K562 (cell line): ENCODE measurements around the gene SH3BP4. TPM values are rescaled to one million over a fixed set of nuclear protein-coding genes. Genes with fewer than 3 reads are reported as not detected.

Experiments
- ATAC-seq: fragments of 200-7000 bp; cut with Tn5 transposase; 3 replicates; pipeline ENCODE4 v1.9.1; 2020; ENCODE audit warnings: moderate library complexity
- BruUV-seq: library from RNA; stranded (reverse); fragments of 400-500 nt; replicated peaks from 2 replicates; lab custom pipeline; 2021; lab: Mats Ljungman, UMichigan
- CTCF ChIA-PET: fragments of 300-600 bp; formaldehyde crosslinking; extraction: SDS; loops from one replicate; lab custom pipeline; 2021; ENCODE audit warnings: low intra/inter-chr PET ratio; lab: Yijun Ruan, JAX
- POLR2A ChIA-PET: fragments of 300-600, 350-650 bp; sonication (Branson Sonifier 250); formaldehyde crosslinking; extraction: SDS; loops from one replicate; lab custom pipeline; 2021; ENCODE audit warnings: antibody characterized with exemption, inconsistent platforms; lab: Yijun Ruan, JAX
- DNase-seq, 4 experiments: peaks; one replicate each; pipeline versions ENCODE4 v3.0.0 to v3.0.0-alpha.2; 2011 to 2018; ENCODE audit warnings: low spot score in 3 of 4, mixed read lengths in 3 of 4; ENCODE audit errors: extremely low read depth in 1 of 4
- FAIRE-seq: peaks from 2 replicates; lab custom pipeline; 2011; peaks lifted over from hg19 to GRCh38; lab: Jason Lieb, UNC
- H2AFZ ChIP-seq: 2 replicates; pipeline ENCODE4 v1.6.0; 2011; ENCODE audit warnings: low read depth, low read length, control low read depth, inconsistent platforms
- H3K27ac ChIP-seq: fragments of 200-600 bp; 3 replicates; pipeline ENCODE4 v1.8.0; 2011; ENCODE audit warnings: low read depth, mild to moderate bottlenecking, control low read depth, inconsistent platforms, low read length, moderate library complexity, mixed read lengths; ENCODE audit errors: extremely low read depth
- H3K27me3 ChIP-seq, 2 experiments: fragments of 300-600 bp in 1 of 2; 2 replicates in 1 of 2; 3 replicates in 1 of 2; pipeline versions ENCODE4 v1.6.0 to v1.8.0; 2011; ENCODE audit warnings: inconsistent platforms in 2 of 2, low read length in 2 of 2, mild to moderate bottlenecking in 1 of 2, mixed read lengths in 1 of 2, moderate library complexity in 1 of 2; ENCODE audit not compliant: control insufficient read depth in 2 of 2, insufficient read depth in 2 of 2
- H3K36me3 ChIP-seq: fragments of 300-600 bp; 3 replicates; pipeline ENCODE4 v1.8.0; 2011; ENCODE audit warnings: mild to moderate bottlenecking, low read length, inconsistent platforms; ENCODE audit not compliant: control insufficient read depth, insufficient read depth
- H3K4me1 ChIP-seq, 2 experiments: fragments of 200-600 bp in 1 of 2; replicated peaks in 1 of 2; 2 replicates in 1 of 2; 3 replicates in 1 of 2; pipeline versions ENCODE4 v1.5.1 to v1.8.0; 2011; ENCODE audit warnings: inconsistent platforms in 2 of 2, low read length in 2 of 2, mild to moderate bottlenecking in 1 of 2, mixed read lengths in 1 of 2, moderate library complexity in 1 of 2; ENCODE audit not compliant: control insufficient read depth in 2 of 2, insufficient read depth in 2 of 2
- H3K4me2 ChIP-seq: 2 replicates; pipeline ENCODE4 v1.6.1; 2011; ENCODE audit warnings: low read length, control low read depth, inconsistent platforms, mixed read lengths; ENCODE audit not compliant: insufficient read depth
- H3K4me3 ChIP-seq: fragments of 200-600 bp; sonication (generic), shearing (Covaris generic); 2 replicates; pipeline ENCODE4 v1.5.1; 2016; ENCODE audit warnings: control low read depth, inconsistent platforms
- H3K79me2 ChIP-seq: fragments of 200-600 bp; 3 replicates; pipeline ENCODE4 v1.8.0; 2011; ENCODE audit warnings: low read length, inconsistent platforms; ENCODE audit not compliant: control insufficient read depth, insufficient read depth
- H3K9ac ChIP-seq, 2 experiments: 2 replicates each; pipeline versions ENCODE4 v1.6.0 to v1.6.1; 2011; ENCODE audit warnings: low read depth in 2 of 2, low read length in 2 of 2, control low read depth in 1 of 2, inconsistent platforms in 1 of 2, mild to moderate bottlenecking in 1 of 2, mixed read lengths in 1 of 2; ENCODE audit not compliant: insufficient read depth in 1 of 2
- H3K9me1 ChIP-seq: one replicate; pipeline ENCODE4 v1.6.0; 2011; ENCODE audit warnings: inconsistent platforms, mild to moderate bottlenecking, low read length, moderate library complexity; ENCODE audit not compliant: control insufficient read depth, insufficient read depth
- H3K9me3 ChIP-seq: replicated peaks from 2 replicates; pipeline ENCODE4 v1.5.1; 2011; ENCODE audit warnings: low read depth, low read length, inconsistent platforms; ENCODE audit not compliant: control insufficient read depth, insufficient read depth
- H4K20me1 ChIP-seq: replicated peaks from 2 replicates; pipeline ENCODE4 v1.6.1; 2011; ENCODE audit warnings: low read length, inconsistent platforms, mixed read lengths; ENCODE audit not compliant: control insufficient read depth, insufficient read depth
- ARID2 ChIP-seq: fragments of 450-650 bp; IDR thresholded peaks from 2 replicates; pipeline ENCODE4 v1.6.1; 2017; ENCODE audit warnings: antibody characterized with exemption, mild to moderate bottlenecking
- ELF4 ChIP-seq: fragments of 450-650 bp; formaldehyde crosslinking; IDR thresholded peaks from 2 replicates; pipeline ENCODE4 v1.4.0; 2022; ENCODE audit warnings: missing genetic modification characterization
- MCM7 ChIP-seq, 2 experiments: fragments of 450-650 bp; IDR thresholded peaks; 2 replicates each; pipeline ENCODE4 v1.6.1; 2016 to 2018
- PRDM10 ChIP-seq: fragments of 450-650 bp; IDR thresholded peaks from 2 replicates; pipeline ENCODE4 v1.6.1; 2018; ENCODE audit not compliant: partially characterized antibody
- TEAD4 ChIP-seq, 2 experiments: sonication (generic) in 1 of 2; formaldehyde crosslinking in 1 of 2; IDR thresholded peaks; 2 replicates each; pipeline versions ENCODE4 v1.6.1 to v1.8.0; 2012 to 2022; ENCODE audit warnings: borderline replicate concordance in 1 of 2, inconsistent platforms in 1 of 2, low read length in 1 of 2, mild to moderate bottlenecking in 1 of 2, missing genetic modification reagents in 1 of 2
- ZNF217 ChIP-seq: sonication (generic); formaldehyde crosslinking; IDR thresholded peaks from 2 replicates; pipeline ENCODE4 v1.8.0; 2022; ENCODE audit warnings: mild to moderate bottlenecking, missing genetic modification reagents
- ZNF395 ChIP-seq: fragments of 200-800 bp; sonication (Bioruptor generic); IDR thresholded peaks from 2 replicates; pipeline ENCODE4 v1.6.1; 2017; ENCODE audit warnings: missing genetic modification characterization, missing compliant biosample characterization
- ZNF431 ChIP-seq: sonication (generic); formaldehyde crosslinking; IDR thresholded peaks from 2 replicates; pipeline ENCODE4 v1.8.0; 2022; ENCODE audit warnings: mild to moderate bottlenecking, missing genetic modification reagents
- WGBS: fragments of 100-300 bp; shearing (Covaris generic); methylation state at CpG from one replicate; pipeline ENCODE4 v1.1.6; 2016; ENCODE audit warnings: low coverage, mixed read lengths; ENCODE audit not compliant: insufficient coverage; ENCODE audit errors: missing lambda C conversion rate; 5-methylcytosine and 5-hydroxymethylcytosine counted together
- in situ Hi-C: fragments of 300-500 bp; cut with MboI; formaldehyde crosslinking; loops from 4 replicates; pipeline ENCODE4 v1.15.0; 2018; ENCODE audit warnings: inconsistent platforms, mixed read lengths
- intact Hi-C: fragments of 100-400 bp; cut with micrococcal nuclease; formaldehyde crosslinking; loops from 2 replicates; pipeline ENCODE4 v1.14.2; 2022
- polyA plus RNA-seq, 8 experiments: library from polyadenylated mRNA; depleted of rRNA in 4 of 8; stranded (reverse) in 5 of 8; unstranded in 3 of 8; fragments of >200 nt; fragmentation: Nextera tagmentation in 2 of 8; fragmentation: Illumina TruSeq in 1 of 8; extraction: Ambion mirVana in 2 of 8; extraction: Trizol in 1 of 8; gene quantifications; 2 replicates each; pipeline versions ENCODE4 v1.2.1 to v1.2.3, GENCODE V29; 2011 to 2014; ENCODE audit warnings: inconsistent platforms in 1 of 8, missing spikeins in 1 of 8
- total RNA-seq, 7 experiments: library from RNA; depleted of rRNA in 6 of 7; stranded (reverse); fragments of >200 nt in 6 of 7; fragmentation: Illumina TruSeq in 2 of 7; extraction: Trizol in 2 of 7; gene quantifications; 2 replicates each; pipeline versions ENCODE4 v1.2.1 to v1.2.3, GENCODE V29; 2011 to 2021; ENCODE audit warnings: low replicate concordance in 1 of 7
- TF ChIP-seq, protein P1 (sequence below): sonication (generic); formaldehyde crosslinking; IDR thresholded peaks from 2 replicates; pipeline ENCODE4 v1.9.0; 2022; ENCODE audit warnings: mild to moderate bottlenecking, missing genetic modification reagents
- TF ChIP-seq, protein P2 (sequence below): sonication (generic); formaldehyde crosslinking; IDR thresholded peaks from 2 replicates; pipeline ENCODE4 v1.8.0; 2023; ENCODE audit warnings: missing genetic modification reagents, mild to moderate bottlenecking, borderline replicate concordance
- TF ChIP-seq, protein P3 (sequence below): fragments of 250-450 bp; sonication (Bioruptor Pico); IDR thresholded peaks from 2 replicates; pipeline ENCODE4 v1.8.0; 2022; ENCODE audit warnings: moderate library complexity, mild to moderate bottlenecking, inconsistent platforms

The SH3BP4 gene
- total and polyA plus RNA-seq, 9 of the 15 experiments (the other 6 are each of a cell fraction or from before 2014, with no cell fraction given) = 0.03 to 0.28 (median 0.27) TPM; not detected in 6

DNA sequence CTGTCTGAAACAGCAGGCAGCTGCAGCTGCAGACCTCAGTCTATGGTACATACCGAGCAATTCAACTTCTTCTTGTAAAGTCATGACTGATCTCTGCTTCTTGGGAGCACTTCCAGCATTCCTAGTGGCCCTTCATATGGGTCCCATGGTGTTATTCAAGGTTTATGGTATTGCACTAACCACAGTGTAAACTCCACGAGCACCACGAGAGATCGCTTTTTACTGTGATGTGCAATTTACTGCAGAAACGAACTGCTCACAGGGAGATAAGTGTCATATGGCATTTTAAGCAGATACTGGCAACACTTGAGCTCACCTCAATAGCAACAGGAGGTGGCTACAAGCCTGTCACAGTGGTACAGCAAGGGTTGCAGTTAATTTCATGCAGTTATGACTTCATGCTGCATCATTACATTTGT, 38.6 kb upstream of the SH3BP4 start:
- in situ Hi-C loops = no loop called here
- FAIRE-seq = no peak
- TF ChIP-seq, protein P1, sequence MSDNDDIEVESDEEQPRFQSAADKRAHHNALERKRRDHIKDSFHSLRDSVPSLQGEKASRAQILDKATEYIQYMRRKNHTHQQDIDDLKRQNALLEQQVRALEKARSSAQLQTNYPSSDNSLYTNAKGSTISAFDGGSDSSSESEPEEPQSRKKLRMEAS = no peak
- TF ChIP-seq MCM7 (IDR thresholded peaks at IDR 0.05) = no peak
- TF ChIP-seq, protein P2, sequence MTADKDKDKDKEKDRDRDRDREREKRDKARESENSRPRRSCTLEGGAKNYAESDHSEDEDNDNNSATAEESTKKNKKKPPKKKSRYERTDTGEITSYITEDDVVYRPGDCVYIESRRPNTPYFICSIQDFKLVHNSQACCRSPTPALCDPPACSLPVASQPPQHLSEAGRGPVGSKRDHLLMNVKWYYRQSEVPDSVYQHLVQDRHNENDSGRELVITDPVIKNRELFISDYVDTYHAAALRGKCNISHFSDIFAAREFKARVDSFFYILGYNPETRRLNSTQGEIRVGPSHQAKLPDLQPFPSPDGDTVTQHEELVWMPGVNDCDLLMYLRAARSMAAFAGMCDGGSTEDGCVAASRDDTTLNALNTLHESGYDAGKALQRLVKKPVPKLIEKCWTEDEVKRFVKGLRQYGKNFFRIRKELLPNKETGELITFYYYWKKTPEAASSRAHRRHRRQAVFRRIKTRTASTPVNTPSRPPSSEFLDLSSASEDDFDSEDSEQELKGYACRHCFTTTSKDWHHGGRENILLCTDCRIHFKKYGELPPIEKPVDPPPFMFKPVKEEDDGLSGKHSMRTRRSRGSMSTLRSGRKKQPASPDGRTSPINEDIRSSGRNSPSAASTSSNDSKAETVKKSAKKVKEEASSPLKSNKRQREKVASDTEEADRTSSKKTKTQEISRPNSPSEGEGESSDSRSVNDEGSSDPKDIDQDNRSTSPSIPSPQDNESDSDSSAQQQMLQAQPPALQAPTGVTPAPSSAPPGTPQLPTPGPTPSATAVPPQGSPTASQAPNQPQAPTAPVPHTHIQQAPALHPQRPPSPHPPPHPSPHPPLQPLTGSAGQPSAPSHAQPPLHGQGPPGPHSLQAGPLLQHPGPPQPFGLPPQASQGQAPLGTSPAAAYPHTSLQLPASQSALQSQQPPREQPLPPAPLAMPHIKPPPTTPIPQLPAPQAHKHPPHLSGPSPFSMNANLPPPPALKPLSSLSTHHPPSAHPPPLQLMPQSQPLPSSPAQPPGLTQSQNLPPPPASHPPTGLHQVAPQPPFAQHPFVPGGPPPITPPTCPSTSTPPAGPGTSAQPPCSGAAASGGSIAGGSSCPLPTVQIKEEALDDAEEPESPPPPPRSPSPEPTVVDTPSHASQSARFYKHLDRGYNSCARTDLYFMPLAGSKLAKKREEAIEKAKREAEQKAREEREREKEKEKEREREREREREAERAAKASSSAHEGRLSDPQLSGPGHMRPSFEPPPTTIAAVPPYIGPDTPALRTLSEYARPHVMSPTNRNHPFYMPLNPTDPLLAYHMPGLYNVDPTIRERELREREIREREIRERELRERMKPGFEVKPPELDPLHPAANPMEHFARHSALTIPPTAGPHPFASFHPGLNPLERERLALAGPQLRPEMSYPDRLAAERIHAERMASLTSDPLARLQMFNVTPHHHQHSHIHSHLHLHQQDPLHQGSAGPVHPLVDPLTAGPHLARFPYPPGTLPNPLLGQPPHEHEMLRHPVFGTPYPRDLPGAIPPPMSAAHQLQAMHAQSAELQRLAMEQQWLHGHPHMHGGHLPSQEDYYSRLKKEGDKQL (CRISPR knock-in tag) = no peak
- TF ChIP-seq ARID2 = no peak
- no peak for TF ChIP-seq ZNF431 (CRISPR knock-in tag)
- no peak for TF ChIP-seq TEAD4 (IDR thresholded peaks at IDR 0.05; ENCODE audit: low read length)
- TF ChIP-seq TEAD4 (CRISPR knock-in tag; IDR thresholded peaks at IDR 0.05; ENCODE audit: borderline replicate concordance) = no peak
- TF ChIP-seq ZNF217 (CRISPR knock-in tag) = no peak
- TF ChIP-seq PRDM10 = no peak
- TF ChIP-seq, protein P3, sequence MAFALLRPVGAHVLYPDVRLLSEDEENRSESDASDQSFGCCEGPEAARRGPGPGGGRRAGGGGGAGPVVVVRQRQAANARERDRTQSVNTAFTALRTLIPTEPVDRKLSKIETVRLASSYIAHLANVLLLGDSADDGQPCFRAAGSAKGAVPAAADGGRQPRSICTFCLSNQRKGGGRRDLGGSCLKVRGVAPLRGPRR = no peak
- TF ChIP-seq ZNF395 (CRISPR knock-in tag) = no peak
- no peak for TF ChIP-seq ELF4 (CRISPR knock-in tag)

More for the DNA sequence above, 38.6 kb upstream of the SH3BP4 start:
- Histone ChIP-seq H3K9me1 (no peaks in the 10 kb centered on the region), H3K9ac (no peak overlapping the region), H3K27ac (no peak overlapping the region), H4K20me1 (no peaks in the 10 kb centered on the region), H3K4me2 (no peak overlapping the region), H3K4me3 (no peak overlapping the region), H3K79me2 (no peaks in the 10 kb centered on the region), H3K4me1 (no peaks in the 10 kb centered on the region), H3K27me3 (peaks cover 0 to 6% of the 10 kb centered on the region in 2 experiments; a peak in 3 of 5 replicates), H3K36me3 (no peaks in the 10 kb centered on the region), H3K9me3 (no peaks in the 10 kb centered on the region), H2AFZ (no peak overlapping the region)
- no TSS peak for BruUV-seq
- ATAC-seq (no peak), DNase-seq (no peak)
- WGBS = 2% methylated on average over 5 of the region's 5 CpGs
- intact Hi-C loops = no loop called here
- POLR2A ChIA-PET = no interaction called here
- CTCF ChIA-PET = no interaction called here
